Lower leg skin (tissue), 3 donors: ENCODE data around the gene P3H4.

Source experiments
- CTCF ChIP-seq, 3 donors: fragments of 450-650 bp; IDR thresholded peaks; one replicate each; pipeline ENCODE4 v1.5.1; 2016; ENCODE audit warnings: antibody characterized with exemption in 3 of 3, mild to moderate bottlenecking in 3 of 3, moderate library complexity in 2 of 3
- POLR2A ChIP-seq, 2 donors: fragments of 450-650 bp; IDR thresholded peaks; one replicate each; pipeline ENCODE4 v1.6.1; 2016 to 2017; ENCODE audit warnings: antibody characterized with exemption in 2 of 2, mild to moderate bottlenecking in 1 of 2, moderate library complexity in 1 of 2

- TF ChIP-seq POLR2A (IDR thresholded peaks at IDR 0.05) (no peak), CTCF (IDR thresholded peaks at IDR 0.05) (no peak)
These were observed 13.6 kb upstream of the P3H4 start for GRCh38 chr17:41825175-41825845.
